CD14-positive monocyte (primary cell): ENCODE data around the gene RASD1. TPM values are rescaled to one million over a fixed set of nuclear protein-coding genes. Genes with fewer than 3 reads are reported as not detected.

Source experiments
- DNase-seq, 3 donors: peaks; one replicate each; pipeline ENCODE4 v3.0.0-alpha.2; 2011 to 2022
- H2AFZ ChIP-seq: 2 replicates; pipeline ENCODE4 v1.6.0; 2012; ENCODE audit warnings: mild to moderate bottlenecking, low read depth, low read length, inconsistent platforms; ENCODE audit not compliant: insufficient read depth, poor library complexity, severe bottlenecking
- H3K27ac ChIP-seq, 2 donors: 1 replicate in 1 of 2; 2 replicates in 1 of 2; pipeline ENCODE4 v1.5.1; 2012 to 2013; ENCODE audit warnings: low read length in 2 of 2, control low read depth in 1 of 2, inconsistent platforms in 1 of 2, low read depth in 1 of 2, mild to moderate bottlenecking in 1 of 2
- H3K27me3 ChIP-seq, 2 donors: one replicate each; pipeline versions ENCODE4 v1.6.0 to v1.6.1; 2011 to 2013; ENCODE audit warnings: low read length in 2 of 2; ENCODE audit not compliant: control insufficient read depth in 2 of 2, insufficient read depth in 2 of 2
- H3K36me3 ChIP-seq, 2 donors: replicated peaks in 1 of 2; 1 replicate in 1 of 2; 2 replicates in 1 of 2; pipeline versions ENCODE4 v1.5.1 to v1.6.1; 2012 to 2013; ENCODE audit warnings: low read length in 2 of 2, control low read depth in 1 of 2, inconsistent platforms in 1 of 2, mild to moderate bottlenecking in 1 of 2; ENCODE audit not compliant: insufficient read depth in 2 of 2, control insufficient read depth in 1 of 2
- H3K4me1 ChIP-seq, 2 donors: 1 replicate in 1 of 2; 2 replicates in 1 of 2; pipeline versions ENCODE4 v1.5.1 to v1.6.1; 2012 to 2013; ENCODE audit warnings: low read length in 2 of 2, control low read depth in 1 of 2, inconsistent platforms in 1 of 2, mild to moderate bottlenecking in 1 of 2, moderate library complexity in 1 of 2; ENCODE audit not compliant: insufficient read depth in 2 of 2, control insufficient read depth in 1 of 2
- H3K4me2 ChIP-seq: replicated peaks from 2 replicates; pipeline ENCODE3; 2012; ENCODE audit warnings: low read length, moderate library complexity, mild to moderate bottlenecking; ENCODE audit not compliant: poor library complexity, severe bottlenecking; ENCODE audit errors: extremely low read depth
- H3K4me3 ChIP-seq, 3 experiments: fragments of 200-600 bp in 1 of 3; sonication (generic) in 1 of 3; replicated peaks in 1 of 3; 1 replicate in 2 of 3; 2 replicates in 1 of 3; pipeline ENCODE4 v1.5.1; 2011 to 2013; ENCODE audit warnings: low read length in 3 of 3, mild to moderate bottlenecking in 3 of 3, control low read depth in 2 of 3, low read depth in 2 of 3, inconsistent platforms in 1 of 3, moderate library complexity in 1 of 3
- H3K79me2 ChIP-seq: 2 replicates; pipeline ENCODE4 v1.6.0; 2012; ENCODE audit warnings: mild to moderate bottlenecking, control low read depth, inconsistent platforms, low read length, moderate library complexity; ENCODE audit not compliant: insufficient read depth
- H3K9ac ChIP-seq: 2 replicates; pipeline ENCODE4 v1.6.0; 2017; ENCODE audit warnings: low read length, mild to moderate bottlenecking; ENCODE audit not compliant: insufficient read depth, poor library complexity, severe bottlenecking
- H3K9me3 ChIP-seq, 2 donors: replicated peaks in 1 of 2; 1 replicate in 1 of 2; 2 replicates in 1 of 2; pipeline versions ENCODE4 v1.5.1 to v1.6.1; 2012 to 2013; ENCODE audit warnings: low read length in 2 of 2, control low read depth in 1 of 2; ENCODE audit not compliant: control insufficient read depth in 1 of 2, insufficient read depth in 1 of 2
- H4K20me1 ChIP-seq: 2 replicates; pipeline ENCODE4 v1.6.0; 2012; ENCODE audit warnings: mild to moderate bottlenecking, low read length, control low read depth, moderate library complexity; ENCODE audit not compliant: insufficient read depth
- H3K27ac Mint-ChIP-seq, 7 donors: one replicate each; pipeline ENCODE4 v1.8.0; 2020; ENCODE audit warnings: mild to moderate bottlenecking in 7 of 7, mixed read lengths in 7 of 7, moderate library complexity in 6 of 7, inconsistent platforms in 2 of 7
- H3K27me3 Mint-ChIP-seq, 3 donors: one replicate each; pipeline ENCODE4 v1.8.0; 2021 to 2022; ENCODE audit warnings: low read depth in 3 of 3, mild to moderate bottlenecking in 3 of 3, mixed read lengths in 3 of 3, moderate library complexity in 3 of 3, inconsistent platforms in 1 of 3
- H3K36me3 Mint-ChIP-seq, 2 donors: one replicate each; pipeline ENCODE4 v1.8.0; 2020; ENCODE audit warnings: mixed read lengths in 2 of 2, inconsistent platforms in 1 of 2, mild to moderate bottlenecking in 1 of 2
- H3K4me1 Mint-ChIP-seq: one replicate; pipeline ENCODE4 v1.8.0; 2020; ENCODE audit warnings: mild to moderate bottlenecking, mixed read lengths
- H3K4me3 Mint-ChIP-seq, 2 donors: one replicate each; pipeline ENCODE4 v1.8.0; 2020; ENCODE audit warnings: mild to moderate bottlenecking in 2 of 2, mixed read lengths in 2 of 2, moderate library complexity in 1 of 2
- H3K9me3 Mint-ChIP-seq, 7 donors: one replicate each; pipeline ENCODE4 v1.8.0; 2020 to 2022; ENCODE audit warnings: mixed read lengths in 7 of 7, mild to moderate bottlenecking in 6 of 7, moderate library complexity in 6 of 7, inconsistent platforms in 2 of 7
- CTCF ChIP-seq: fragments of 200-600 bp; IDR thresholded peaks from one replicate; pipeline ENCODE4 v1.8.0; 2022; ENCODE audit warnings: antibody characterized with exemption, mild to moderate bottlenecking
- WGBS: methylation state at CpG from one replicate; pipeline ENCODE4 v1.1.5; 2013; ENCODE audit warnings: missing lambda C conversion rate; ENCODE audit not compliant: insufficient coverage; 5-methylcytosine and 5-hydroxymethylcytosine counted together
- intact Hi-C, 2 donors: fragments of 100-400 bp; cut with micrococcal nuclease; formaldehyde crosslinking; loops; one replicate each; pipeline versions ENCODE4 v1.15.0 to v1.15.1; 2023
- polyA plus RNA-seq, 3 donors: library from polyadenylated mRNA; depleted of rRNA in 1 of 3; unstranded in 2 of 3; stranded (reverse) in 1 of 3; fragments of 300-500 nt in 2 of 3; fragments of >200 nt in 1 of 3; fragmentation: Illumina TruSeq in 2 of 3; gene quantifications; 1 replicate in 2 of 3; 2 replicates in 1 of 3; pipeline ENCODE4 v1.2.3, GENCODE V29; 2012 to 2021

Gene RASD1
- polyA plus RNA-seq, 3 donors: 0.88 to 12.4 (median 1.3) TPM

GRCh38 chr17:17533901-17534441 is 37.8 kb upstream of the RASD1 start:
- Mint-ChIP-seq H3K9me3 (no peaks in the 10 kb centered on the region), H3K27me3 (peaks cover 0 to 2% (median 1%) of the 10 kb centered on the region in 3 donors), H3K4me3 (no peak overlapping the region), H3K27ac (peak overlapping the region in 1 of 7 donors; percentile 65), H3K36me3 (peaks cover 0 to 1% of the 10 kb centered on the region in 2 donors), H3K4me1 (peaks cover 9% of the 10 kb centered on the region)
- H3K4me2 ChIP-seq: no peak overlapping the region
- H3K27me3 ChIP-seq: no peaks in the 10 kb centered on the region
- no peak for TF ChIP-seq CTCF
- H3K9ac ChIP-seq: no peak overlapping the region
- DNase-seq: no peak
- H3K9me3 ChIP-seq: no peaks in the 10 kb centered on the region
- no peaks in the 10 kb centered on the region for H3K36me3 ChIP-seq
- no peaks in the 10 kb centered on the region for H3K79me2 ChIP-seq
- H3K4me1 ChIP-seq: peaks cover 0 to 8% of the 10 kb centered on the region in 2 donors
- H2AFZ ChIP-seq: no peak overlapping the region
- no peak overlapping the region for H3K27ac ChIP-seq
- WGBS: no CpG with 5 or more reads among the region's 3 CpGs
- intact Hi-C loops: no loop called here
- no peaks in the 10 kb centered on the region for H4K20me1 ChIP-seq
- no peak overlapping the region for H3K4me3 ChIP-seq

- no peaks in the 10 kb centered on the region for H3K79me2 ChIP-seq
- Mint-ChIP-seq H3K36me3 (peaks cover 0 to 1% of the 10 kb centered on the region in 2 donors), H3K9me3 (no peaks in the 10 kb centered on the region), H3K4me3 (no peak overlapping the region), H3K4me1 (peaks cover 4% of the 10 kb centered on the region), H3K27me3 (peaks cover 0 to 2% (median 1%) of the 10 kb centered on the region in 3 donors), H3K27ac (no peak overlapping the region)
- no peak overlapping the region for H3K27ac ChIP-seq
- no peaks in the 10 kb centered on the region for H3K9me3 ChIP-seq
- no peaks in the 10 kb centered on the region for H4K20me1 ChIP-seq
- H3K4me3 ChIP-seq: no peak overlapping the region
- no peaks in the 10 kb centered on the region for H3K27me3 ChIP-seq
- WGBS: no CpG with 5 or more reads among the region's 1 CpG
- no peak overlapping the region for H2AFZ ChIP-seq
- H3K36me3 ChIP-seq: no peaks in the 10 kb centered on the region
- intact Hi-C loops: no loop called here
- no peak overlapping the region for H3K4me2 ChIP-seq
- H3K4me1 ChIP-seq: no peaks in the 10 kb centered on the region
- TF ChIP-seq CTCF: no peak
- H3K9ac ChIP-seq: no peak overlapping the region
- DNase-seq: no peak
Observed at GRCh38 chr17:17532991-17533390, 36.8 kb upstream of the RASD1 start.
